ENCODE data around the gene C14orf132.
"Not testable (repeated sequence)": the region's sequence is repeated elsewhere in the genome, so short reads cannot be mapped to it uniquely, and the experiment has no call there.

Gene C14orf132
- long read RNA-seq, donor 1, full-length matches to known transcripts, result 4 of 4 reads
- long read RNA-seq, donor 1, partial matches to known transcripts, result 0 of 4 reads
- long read RNA-seq, donor 1, other reads (novel, unspliced or antisense), result 0 of 4 reads
- long read RNA-seq, donor 2, full-length matches to known transcripts, result 2 of 2 reads
- long read RNA-seq, donor 2, partial matches to known transcripts, result 0 of 2 reads
- long read RNA-seq, donor 2, other reads (novel, unspliced or antisense), result 0 of 2 reads
- long read RNA-seq, donor 3, full-length matches to known transcripts, result 4 of 10 reads
- long read RNA-seq, donor 3, partial matches to known transcripts, result 6 of 10 reads
- long read RNA-seq, donor 3, other reads (novel, unspliced or antisense), result 0 of 10 reads
- long read RNA-seq, donor 4, full-length matches to known transcripts, result 7 of 14 reads
- long read RNA-seq, donor 4, partial matches to known transcripts, result 7 of 14 reads
- long read RNA-seq, donor 4, other reads (novel, unspliced or antisense), result 0 of 14 reads
- long read RNA-seq, donor 5, full-length matches to known transcripts, result 5 of 5 reads
- long read RNA-seq, donor 5, partial matches to known transcripts, result 0 of 5 reads
- long read RNA-seq, donor 5, other reads (novel, unspliced or antisense), result 0 of 5 reads
- long read RNA-seq, donor 6, full-length matches to known transcripts, result 2 of 2 reads
- long read RNA-seq, donor 6, partial matches to known transcripts, result 0 of 2 reads
- long read RNA-seq, donor 6, other reads (novel, unspliced or antisense), result 0 of 2 reads
- long read RNA-seq, donor 7, result 0 reads
- long read RNA-seq, donor 8, full-length matches to known transcripts, result 6 of 13 reads
- long read RNA-seq, donor 8, partial matches to known transcripts, result 7 of 13 reads
- long read RNA-seq, donor 8, other reads (novel, unspliced or antisense), result 0 of 13 reads

- DNase-seq, result peak; percentile 68
Measured at GRCh38 chr14:96038920-96039632, at the start of gene C14orf132. TSS of gene C14orf132 (plus strand) at chr14:96039362. CDS start at chr14:96039501, 139 bp downstream.

- DNase-seq, result peak; percentile 30
Measured at GRCh38 chr14:95993768-95994592, 45.2 kb upstream of the C14orf132 start.

- DNase-seq, result no peak
Measured at GRCh38 chr14:95994593-95994928, 44.6 kb upstream of the C14orf132 start.

- DNase-seq, result no peak
Measured at GRCh38 chr14:95998656-95999055, 40.5 kb upstream of the C14orf132 start.

GRCh38 chr14:96001866-96002497 lies 37.2 kb upstream of the C14orf132 start:
- peak; percentile 11 for DNase-seq

- no peak for DNase-seq
Measured at GRCh38 chr14:96002498-96002884, 36.7 kb upstream of the C14orf132 start.

GRCh38 chr14:96011131-96011530 lies 28.0 kb upstream of the C14orf132 start:
- no peak for DNase-seq

- DNase-seq, result no peak
Measured at GRCh38 chr14:96011607-96012006, 27.6 kb upstream of the C14orf132 start.

GRCh38 chr14:96012757-96013156 lies 26.4 kb upstream of the C14orf132 start:
- not testable (repeated sequence) for DNase-seq

GRCh38 chr14:96014176-96014575 lies 25.0 kb upstream of the C14orf132 start:
- no peak for DNase-seq

- DNase-seq, result no peak
Measured at GRCh38 chr14:96016501-96017160, 22.5 kb upstream of the C14orf132 start.

- no peak for DNase-seq
Measured at GRCh38 chr14:96017882-96018281, 21.3 kb upstream of the C14orf132 start.

GRCh38 chr14:96027431-96028355 lies 11.5 kb upstream of the C14orf132 start:
- no peak for DNase-seq

GRCh38 chr14:96029089-96029645 lies 10.0 kb upstream of the C14orf132 start:
- DNase-seq, result no peak

GRCh38 chr14:96030108-96030760 lies 8.9 kb upstream of the C14orf132 start:
- DNase-seq, result no peak

GRCh38 chr14:96031691-96032090 lies 7.5 kb upstream of the C14orf132 start:
- DNase-seq, result no peak

GRCh38 chr14:96035456-96035855 lies 3.7 kb upstream of the C14orf132 start:
- DNase-seq, result no peak

GRCh38 chr14:96037891-96038557 lies 1.1 kb upstream of the C14orf132 start:
- DNase-seq, result no peak

Measured in right kidney (tissue), 9 donors.